Parathyroid adenoma (tissue), 2 donors: Measurements from ENCODE around the gene MEGF9.

Experiments
- H2AFZ ChIP-seq: fragments of 300-600 bp; sonication (generic); one replicate; pipeline ENCODE4 v1.7.0; 2017; ENCODE audit warnings: antibody characterized with exemption, mild to moderate bottlenecking
- H3K27ac ChIP-seq: fragments of 300-600 bp; sonication (generic); one replicate; pipeline ENCODE4 v1.7.0; 2017
- H3K27me3 ChIP-seq: fragments of 300-600 bp; sonication (generic); one replicate; pipeline ENCODE4 v1.7.0; 2017; ENCODE audit warnings: low read length; ENCODE audit not compliant: control insufficient read depth, insufficient read depth
- H3K36me3 ChIP-seq: fragments of 300-600 bp; sonication (generic); one replicate; pipeline ENCODE4 v1.7.0; 2017; ENCODE audit warnings: low read length; ENCODE audit not compliant: control insufficient read depth, insufficient read depth
- H3K4me1 ChIP-seq: fragments of 300-600 bp; sonication (generic); one replicate; pipeline ENCODE4 v1.7.0; 2017; ENCODE audit warnings: control low read depth
- H3K4me2 ChIP-seq: fragments of 300-600 bp; sonication (generic); one replicate; pipeline ENCODE4 v1.7.0; 2017; ENCODE audit warnings: low read length
- H3K4me3 ChIP-seq: fragments of 300-600 bp; sonication (generic); one replicate; pipeline ENCODE4 v1.7.0; 2017; ENCODE audit warnings: low read depth, low read length
- H3K79me2 ChIP-seq: fragments of 300-600 bp; sonication (generic); one replicate; pipeline ENCODE4 v1.7.0; 2017; ENCODE audit warnings: control low read depth
- H3K9ac ChIP-seq: fragments of 300-600 bp; sonication (generic); one replicate; pipeline ENCODE4 v1.7.0; 2017; ENCODE audit warnings: mild to moderate bottlenecking
- H3K9me3 ChIP-seq: fragments of 300-600 bp; sonication (generic); one replicate; pipeline ENCODE4 v1.7.0; 2017; ENCODE audit warnings: low read length; ENCODE audit not compliant: control insufficient read depth
- CTCF ChIP-seq: fragments of 300-600 bp; sonication (generic); IDR thresholded peaks from one replicate; pipeline ENCODE4 v1.7.0; 2017; ENCODE audit warnings: antibody characterized with exemption, mild to moderate bottlenecking
- donor health status: primary hyperparathyroidism.

MEGF9 gene

GRCh38 chr9:120611690-120612068 lies 102.6 kb downstream of the MEGF9 start:
- H3K4me2 ChIP-seq, result no peak overlapping the region
- H3K27ac ChIP-seq, result no peak overlapping the region
- no peaks in the 10 kb centered on the region for H3K27me3 ChIP-seq
- H3K4me1 ChIP-seq, result no peaks in the 10 kb centered on the region
- no peaks in the 10 kb centered on the region for H3K79me2 ChIP-seq
- no peak overlapping the region for H3K4me3 ChIP-seq
- no peaks in the 10 kb centered on the region for H3K9me3 ChIP-seq
- no peak overlapping the region for H2AFZ ChIP-seq
- no peak overlapping the region for H3K9ac ChIP-seq
- no peaks in the 10 kb centered on the region for H3K36me3 ChIP-seq
- TF ChIP-seq CTCF, result no peak

GRCh38 chr9:120610975-120611689 lies 103.1 kb downstream of the MEGF9 start:
- H3K9me3 ChIP-seq, result no peaks in the 10 kb centered on the region
- H3K36me3 ChIP-seq, result no peaks in the 10 kb centered on the region
- H3K79me2 ChIP-seq, result no peaks in the 10 kb centered on the region
- no peak overlapping the region for H3K9ac ChIP-seq
- H3K27me3 ChIP-seq, result no peaks in the 10 kb centered on the region
- no peak overlapping the region for H3K4me3 ChIP-seq
- no peak for TF ChIP-seq CTCF
- no peak overlapping the region for H3K27ac ChIP-seq
- no peak overlapping the region for H2AFZ ChIP-seq
- no peaks in the 10 kb centered on the region for H3K4me1 ChIP-seq
- no peak overlapping the region for H3K4me2 ChIP-seq

- Histone ChIP-seq H3K4me3 (no peak overlapping the region), H3K27me3 (no peaks in the 10 kb centered on the region), H3K79me2 (no peaks in the 10 kb centered on the region), H3K4me2 (no peak overlapping the region), H3K36me3 (no peaks in the 10 kb centered on the region), H3K9ac (no peak overlapping the region), H2AFZ (no peak overlapping the region), H3K9me3 (no peaks in the 10 kb centered on the region), H3K27ac (no peak overlapping the region), H3K4me1 (no peaks in the 10 kb centered on the region)
- TF ChIP-seq CTCF, result no peak
These were observed 104.6 kb downstream of the MEGF9 start for GRCh38 chr9:120609636-120610035.

- H3K36me3 ChIP-seq, result no peaks in the 10 kb centered on the region
- H3K79me2 ChIP-seq, result no peaks in the 10 kb centered on the region
These were observed 105.8 kb downstream of the MEGF9 start for GRCh38 chr9:120608421-120608820.

More at GRCh38 chr9:120608421-120608820, 105.8 kb downstream of the MEGF9 start:
- Histone ChIP-seq H3K4me1 (no peaks in the 10 kb centered on the region), H2AFZ (no peak overlapping the region), H3K4me2 (no peak overlapping the region), H3K9me3 (no peaks in the 10 kb centered on the region), H3K4me3 (no peak overlapping the region), H3K27ac (no peak overlapping the region), H3K27me3 (no peaks in the 10 kb centered on the region), H3K9ac (no peak overlapping the region)
- TF ChIP-seq CTCF, result no peak
